ENCODE results near the gene EYA2.

The EYA2 gene, protein sequence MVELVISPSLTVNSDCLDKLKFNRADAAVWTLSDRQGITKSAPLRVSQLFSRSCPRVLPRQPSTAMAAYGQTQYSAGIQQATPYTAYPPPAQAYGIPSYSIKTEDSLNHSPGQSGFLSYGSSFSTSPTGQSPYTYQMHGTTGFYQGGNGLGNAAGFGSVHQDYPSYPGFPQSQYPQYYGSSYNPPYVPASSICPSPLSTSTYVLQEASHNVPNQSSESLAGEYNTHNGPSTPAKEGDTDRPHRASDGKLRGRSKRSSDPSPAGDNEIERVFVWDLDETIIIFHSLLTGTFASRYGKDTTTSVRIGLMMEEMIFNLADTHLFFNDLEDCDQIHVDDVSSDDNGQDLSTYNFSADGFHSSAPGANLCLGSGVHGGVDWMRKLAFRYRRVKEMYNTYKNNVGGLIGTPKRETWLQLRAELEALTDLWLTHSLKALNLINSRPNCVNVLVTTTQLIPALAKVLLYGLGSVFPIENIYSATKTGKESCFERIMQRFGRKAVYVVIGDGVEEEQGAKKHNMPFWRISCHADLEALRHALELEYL

GRCh38 chr20:46894579-46894958 is at the start of gene EYA2:
Gene EYA2, plus strand, starts transcription at chr20:46894843. Its CDS starts 95,168 bp downstream, at chr20:46990011.
- no peak for DNase-seq (ENCODE audit: low read depth, low spot score)
- ChIA-PET CTCF (interaction anchor here (1.2 kb wide), 1 partner anchor 136 kb away, joined by 3 read pairs; no protein-coding TSS in a partner anchor), POLR2A (no interaction called here)
- no peak within 1 kb of the TSS; the same call in none of the 2 replicates for H3K4me3 ChIP-seq (ENCODE audit: low read depth, low read length)
- TF ChIP-seq, protein P1, sequence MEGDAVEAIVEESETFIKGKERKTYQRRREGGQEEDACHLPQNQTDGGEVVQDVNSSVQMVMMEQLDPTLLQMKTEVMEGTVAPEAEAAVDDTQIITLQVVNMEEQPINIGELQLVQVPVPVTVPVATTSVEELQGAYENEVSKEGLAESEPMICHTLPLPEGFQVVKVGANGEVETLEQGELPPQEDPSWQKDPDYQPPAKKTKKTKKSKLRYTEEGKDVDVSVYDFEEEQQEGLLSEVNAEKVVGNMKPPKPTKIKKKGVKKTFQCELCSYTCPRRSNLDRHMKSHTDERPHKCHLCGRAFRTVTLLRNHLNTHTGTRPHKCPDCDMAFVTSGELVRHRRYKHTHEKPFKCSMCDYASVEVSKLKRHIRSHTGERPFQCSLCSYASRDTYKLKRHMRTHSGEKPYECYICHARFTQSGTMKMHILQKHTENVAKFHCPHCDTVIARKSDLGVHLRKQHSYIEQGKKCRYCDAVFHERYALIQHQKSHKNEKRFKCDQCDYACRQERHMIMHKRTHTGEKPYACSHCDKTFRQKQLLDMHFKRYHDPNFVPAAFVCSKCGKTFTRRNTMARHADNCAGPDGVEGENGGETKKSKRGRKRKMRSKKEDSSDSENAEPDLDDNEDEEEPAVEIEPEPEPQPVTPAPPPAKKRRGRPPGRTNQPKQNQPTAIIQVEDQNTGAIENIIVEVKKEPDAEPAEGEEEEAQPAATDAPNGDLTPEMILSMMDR (IDR thresholded peaks at IDR 0.05; ENCODE audit: insufficient read depth, low read length, missing control alignments): no peak

DNA sequence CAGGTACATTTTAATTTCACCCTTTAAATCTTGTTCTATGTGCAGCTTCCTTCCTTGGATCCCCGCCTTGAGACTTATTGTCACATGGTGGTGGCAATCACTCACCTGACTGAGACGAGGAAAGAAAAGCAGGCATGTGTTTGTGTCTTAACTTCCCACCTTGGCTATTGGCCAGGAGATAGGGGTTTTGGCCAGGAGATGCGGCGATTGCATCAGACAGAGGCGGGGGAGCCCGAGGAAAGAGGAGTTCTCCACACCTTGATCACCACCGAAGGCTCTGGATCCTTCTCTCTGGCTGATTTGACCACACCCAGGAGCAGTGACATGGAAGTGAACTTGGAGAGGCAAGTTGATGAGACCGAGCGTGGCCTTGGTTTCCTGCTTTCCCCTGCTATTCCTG is 49.7 kb upstream of the EYA2 start:
- ChIA-PET CTCF (no interaction called here), POLR2A (no interaction called here)
- no peak for DNase-seq (ENCODE audit: low read depth, low spot score)
- TF ChIP-seq, protein P1 (IDR thresholded peaks at IDR 0.05; ENCODE audit: insufficient read depth, low read length, missing control alignments): no peak
- no peak overlapping the region for H3K4me3 ChIP-seq (ENCODE audit: low read depth, low read length)

DNA sequence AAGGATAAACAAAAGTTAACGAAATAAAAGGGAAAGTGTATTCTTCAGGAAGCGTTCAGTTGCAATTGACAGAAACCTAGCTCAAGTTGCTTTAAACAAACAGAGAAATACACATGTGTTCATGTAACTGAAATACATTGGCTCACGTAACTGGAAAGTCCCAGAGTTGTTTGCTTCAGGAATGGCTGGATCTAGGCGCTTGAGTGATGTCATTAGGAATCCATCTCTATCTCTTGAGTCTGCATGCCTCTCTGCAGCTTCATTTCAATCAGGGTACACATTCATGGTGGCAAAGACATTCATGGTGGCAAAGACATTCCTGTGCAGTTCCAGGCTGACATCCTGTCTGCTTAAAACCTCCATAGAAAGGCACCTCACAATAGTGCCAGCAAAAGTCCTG is 45.4 kb upstream of the EYA2 start:
- TF ChIP-seq, protein P1 (IDR thresholded peaks at IDR 0.05; ENCODE audit: insufficient read depth, low read length, missing control alignments): no peak
- CTCF ChIA-PET: no interaction called here
- no peak overlapping the region for H3K4me3 ChIP-seq (ENCODE audit: low read depth, low read length)
- POLR2A ChIA-PET: no interaction called here
- DNase-seq (ENCODE audit: low read depth, low spot score): no peak

- ChIA-PET POLR2A (no interaction called here), CTCF (no interaction called here)
- TF ChIP-seq, protein P1 (IDR thresholded peaks at IDR 0.05; ENCODE audit: insufficient read depth, low read length, missing control alignments): no peak
- H3K4me3 ChIP-seq (ENCODE audit: low read depth, low read length): no peak overlapping the region
- no peak for DNase-seq (ENCODE audit: low read depth, low spot score)
Observed at GRCh38 chr20:46849751-46850150, 44.9 kb upstream of the EYA2 start.

GRCh38 chr20:46850416-46850815 is 44.2 kb upstream of the EYA2 start:
- TF ChIP-seq, protein P1 (IDR thresholded peaks at IDR 0.05; ENCODE audit: insufficient read depth, low read length, missing control alignments): no peak
- ChIA-PET CTCF (no interaction called here), POLR2A (no interaction called here)
- H3K4me3 ChIP-seq (ENCODE audit: low read depth, low read length): no peak overlapping the region
- no peak for DNase-seq (ENCODE audit: low read depth, low spot score)

GRCh38 chr20:46850896-46851295 is 43.7 kb upstream of the EYA2 start:
- ChIA-PET POLR2A (no interaction called here), CTCF (no interaction called here)
- H3K4me3 ChIP-seq (ENCODE audit: low read depth, low read length): no peak overlapping the region
- DNase-seq (ENCODE audit: low read depth, low spot score): no peak
- TF ChIP-seq, protein P1 (IDR thresholded peaks at IDR 0.05; ENCODE audit: insufficient read depth, low read length, missing control alignments): no peak

All from AG04449 (cell line).